ENCODE data around the gene SLC12A3. TPM values are rescaled to one million over a fixed set of nuclear protein-coding genes. Genes with fewer than 3 reads are reported as not detected.
A peak's percentile ranks its signal among the peaks of the same experiment; 100 is the strongest.

Gene SLC12A3
- total RNA-seq, 6 experiments from 2014 or later = not detected

DNA sequence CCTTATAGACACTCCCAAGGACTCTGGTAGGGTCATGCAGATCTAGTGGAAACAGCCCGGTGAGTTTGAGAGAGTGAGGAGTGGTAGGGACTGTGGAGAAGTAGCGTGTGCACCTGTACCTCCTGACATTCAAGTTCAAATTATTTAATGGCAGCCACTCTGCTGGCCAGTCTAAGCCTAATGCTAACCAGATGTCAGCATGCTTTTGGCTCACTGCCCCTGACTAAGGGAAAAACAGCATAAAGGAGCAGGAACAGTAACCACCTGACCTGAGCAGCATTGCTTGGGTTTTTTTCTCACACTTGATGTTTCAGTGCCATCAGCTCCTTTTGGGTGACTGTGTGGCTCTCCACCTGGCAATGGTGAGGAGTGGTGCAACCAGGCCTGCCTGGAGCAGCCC is 23.8 kb upstream of the SLC12A3 start:
- H3K27ac Mint-ChIP-seq = peak overlapping the region; percentile 24; the same call in 1 of the 2 replicates
- peaks cover 15% of the 10 kb centered on the region for H3K4me1 Mint-ChIP-seq (ENCODE audit: low read depth)
- no peaks in the 10 kb centered on the region for H3K9me3 Mint-ChIP-seq
- TF ChIP-seq CTCF (IDR thresholded peaks at IDR 0.05) = no peak
- peak; percentile 59 for DNase-seq
- peaks cover 34% of the 10 kb centered on the region for H3K36me3 Mint-ChIP-seq (ENCODE audit: low read depth)
- no peak overlapping the region for H3K4me3 Mint-ChIP-seq
- H3K27me3 Mint-ChIP-seq (ENCODE audit: insufficient read depth) = peaks cover 1% of the 10 kb centered on the region; the same call in 1 of the 2 replicates

GRCh38 chr16:56841659-56842058 is 23.3 kb upstream of the SLC12A3 start:
- Mint-ChIP-seq H3K4me3 (no peak overlapping the region), H3K36me3 (ENCODE audit: low read depth) (peaks cover 34% of the 10 kb centered on the region), H3K9me3 (no peaks in the 10 kb centered on the region), H3K27ac (peak overlapping the region; percentile 24), H3K4me1 (ENCODE audit: low read depth) (peaks cover 12% of the 10 kb centered on the region), H3K27me3 (ENCODE audit: insufficient read depth) (peaks cover 1% of the 10 kb centered on the region; the same call in 1 of the 2 replicates)
- no peak for DNase-seq
- TF ChIP-seq CTCF (IDR thresholded peaks at IDR 0.05) = no peak

GRCh38 chr16:56842133-56842532 is 22.9 kb upstream of the SLC12A3 start:
- no peak for DNase-seq
- Mint-ChIP-seq H3K36me3 (ENCODE audit: low read depth) (peaks cover 34% of the 10 kb centered on the region), H3K27ac (no peak overlapping the region), H3K4me3 (no peak overlapping the region), H3K27me3 (ENCODE audit: insufficient read depth) (peaks cover 1% of the 10 kb centered on the region; the same call in 1 of the 2 replicates), H3K4me1 (ENCODE audit: low read depth) (peaks cover 16% of the 10 kb centered on the region), H3K9me3 (no peaks in the 10 kb centered on the region)
- TF ChIP-seq CTCF (IDR thresholded peaks at IDR 0.05) = no peak

DNA sequence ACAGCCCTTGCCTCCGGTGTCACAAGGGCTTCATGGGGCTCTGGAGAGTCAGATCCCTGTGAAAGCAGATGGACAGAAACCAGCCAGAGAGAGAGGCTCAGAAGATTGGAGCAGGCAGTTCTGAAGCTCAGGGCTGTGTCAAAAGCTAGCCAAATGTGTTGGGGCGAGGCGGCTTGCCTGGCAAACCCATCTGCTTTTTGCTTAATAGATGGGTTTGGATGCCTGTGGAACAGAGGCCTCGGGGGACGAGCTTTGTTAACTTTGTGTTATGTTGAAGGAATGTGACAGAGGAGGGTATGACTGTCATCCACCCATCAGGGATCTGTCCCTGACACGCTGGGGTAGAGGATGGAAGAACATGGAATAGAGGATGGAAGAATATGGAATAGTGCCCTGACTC is 21.0 kb upstream of the SLC12A3 start:
- Mint-ChIP-seq H3K4me1 (ENCODE audit: low read depth) (peaks cover 36% of the 10 kb centered on the region), H3K9me3 (no peaks in the 10 kb centered on the region), H3K27me3 (ENCODE audit: insufficient read depth) (peaks cover 1% of the 10 kb centered on the region; the same call in 1 of the 2 replicates), H3K27ac (no peak overlapping the region), H3K36me3 (ENCODE audit: low read depth) (peaks cover 28% of the 10 kb centered on the region), H3K4me3 (no peak overlapping the region)
- TF ChIP-seq CTCF (IDR thresholded peaks at IDR 0.05) = no peak
- DNase-seq = no peak

- no peak for TF ChIP-seq CTCF (IDR thresholded peaks at IDR 0.05)
- Mint-ChIP-seq H3K4me3 (peak overlapping the region; percentile 69), H3K27ac (peak overlapping the region; percentile 87), H3K9me3 (no peaks in the 10 kb centered on the region), H3K27me3 (ENCODE audit: insufficient read depth) (no peaks in the 10 kb centered on the region; the same call in none of the 2 replicates), H3K4me1 (ENCODE audit: low read depth) (peaks cover 55% of the 10 kb centered on the region), H3K36me3 (ENCODE audit: low read depth) (peaks cover 14% of the 10 kb centered on the region)
- peak; percentile 4 for DNase-seq
These were observed 17.7 kb upstream of the SLC12A3 start for GRCh38 chr16:56847173-56847910.
